Fibroblast of the aortic adventitia (primary cell): ENCODE measurements around the gene DDX51. TPM values are rescaled to one million over a fixed set of nuclear protein-coding genes. Genes with fewer than 3 reads are reported as not detected.

ENCODE experiments used
- DNase-seq: peaks from one replicate; pipeline ENCODE4 v3.0.0-alpha.2; 2010; ENCODE audit warnings: low read depth
- H3K4me3 ChIP-seq: 2 replicates; pipeline ENCODE4 v1.5.1; 2011; ENCODE audit warnings: low read depth, mild to moderate bottlenecking, control low read depth, low read length, moderate library complexity
- CTCF ChIP-seq: IDR thresholded peaks from 2 replicates; pipeline ENCODE4 v1.5.1; 2011; ENCODE audit warnings: mild to moderate bottlenecking, low read length, control low read depth, inconsistent platforms; ENCODE audit not compliant: insufficient read depth
- total RNA-seq: library from RNA; depleted of rRNA; stranded (reverse); fragments of >200 nt; gene quantifications from 2 replicates; pipeline ENCODE4 v1.2.3, GENCODE V29; 2012; ENCODE audit warnings: low replicate concordance

DDX51 gene
- total RNA-seq, 1 donor, result 9.4 TPM

- DNase-seq, result no peak
- TF ChIP-seq CTCF, result no peak
These were observed 26.6 kb downstream of the DDX51 start for GRCh38 chr12:132117558-132117875.

GRCh38 chr12:132116709-132117557 lies 27.2 kb downstream of the DDX51 start:
- H3K4me3 ChIP-seq, result no peak overlapping the region
- no peak for TF ChIP-seq CTCF
- no peak for DNase-seq

More at GRCh38 chr12:132117558-132117875, 26.6 kb downstream of the DDX51 start:
- H3K4me3 ChIP-seq, result no peak overlapping the region

GRCh38 chr12:132115500-132115899 lies 28.6 kb downstream of the DDX51 start:
- no peak for DNase-seq
- H3K4me3 ChIP-seq, result no peak overlapping the region
- TF ChIP-seq CTCF, result no peak

GRCh38 chr12:132114667-132115066 lies 29.5 kb downstream of the DDX51 start:
- DNase-seq, result no peak
- no peak for TF ChIP-seq CTCF
- H3K4me3 ChIP-seq, result no peak overlapping the region

- no peak for DNase-seq
These were observed 32.3 kb downstream of the DDX51 start for GRCh38 chr12:132111654-132112304.

GRCh38 chr12:132110677-132111076 lies 33.4 kb downstream of the DDX51 start:
- TF ChIP-seq CTCF, result no peak
- H3K4me3 ChIP-seq, result no peak overlapping the region
- DNase-seq, result no peak

More at GRCh38 chr12:132111654-132112304, 32.3 kb downstream of the DDX51 start:
- H3K4me3 ChIP-seq, result no peak overlapping the region
- no peak for TF ChIP-seq CTCF
